K562 (cell line): ENCODE results near the gene B4GALT7. TPM values are rescaled to one million over a fixed set of nuclear protein-coding genes. Genes with fewer than 3 reads are reported as not detected.

Experiments
- ATAC-seq: fragments of 200-7000 bp; cut with Tn5 transposase; 3 replicates; pipeline ENCODE4 v1.9.1; 2020; ENCODE audit warnings: moderate library complexity
- BruUV-seq: library from RNA; stranded (reverse); fragments of 400-500 nt; replicated peaks from 2 replicates; lab custom pipeline; 2021; lab: Mats Ljungman, UMichigan
- CTCF ChIA-PET: fragments of 300-600 bp; formaldehyde crosslinking; extraction: SDS; loops from one replicate; lab custom pipeline; 2021; ENCODE audit warnings: low intra/inter-chr PET ratio; lab: Yijun Ruan, JAX
- POLR2A ChIA-PET: fragments of 300-600, 350-650 bp; sonication (Branson Sonifier 250); formaldehyde crosslinking; extraction: SDS; loops from one replicate; lab custom pipeline; 2021; ENCODE audit warnings: antibody characterized with exemption, inconsistent platforms; lab: Yijun Ruan, JAX
- DNase-seq, 4 experiments: peaks; one replicate each; pipeline versions ENCODE4 v3.0.0 to v3.0.0-alpha.2; 2011 to 2018; ENCODE audit warnings: low spot score in 3 of 4, mixed read lengths in 3 of 4; ENCODE audit errors: extremely low read depth in 1 of 4
- FAIRE-seq: peaks from 2 replicates; lab custom pipeline; 2011; peaks lifted over from hg19 to GRCh38; lab: Jason Lieb, UNC
- H2AFZ ChIP-seq: 2 replicates; pipeline ENCODE4 v1.6.0; 2011; ENCODE audit warnings: low read depth, low read length, control low read depth, inconsistent platforms
- H3K27ac ChIP-seq: fragments of 200-600 bp; 3 replicates; pipeline ENCODE4 v1.8.0; 2011; ENCODE audit warnings: low read depth, mild to moderate bottlenecking, control low read depth, inconsistent platforms, low read length, moderate library complexity, mixed read lengths; ENCODE audit errors: extremely low read depth
- H3K27me3 ChIP-seq, 2 experiments: fragments of 300-600 bp in 1 of 2; 2 replicates in 1 of 2; 3 replicates in 1 of 2; pipeline versions ENCODE4 v1.6.0 to v1.8.0; 2011; ENCODE audit warnings: inconsistent platforms in 2 of 2, low read length in 2 of 2, mild to moderate bottlenecking in 1 of 2, mixed read lengths in 1 of 2, moderate library complexity in 1 of 2; ENCODE audit not compliant: control insufficient read depth in 2 of 2, insufficient read depth in 2 of 2
- H3K36me3 ChIP-seq: fragments of 300-600 bp; 3 replicates; pipeline ENCODE4 v1.8.0; 2011; ENCODE audit warnings: mild to moderate bottlenecking, low read length, inconsistent platforms; ENCODE audit not compliant: control insufficient read depth, insufficient read depth
- H3K4me1 ChIP-seq, 2 experiments: fragments of 200-600 bp in 1 of 2; replicated peaks in 1 of 2; 2 replicates in 1 of 2; 3 replicates in 1 of 2; pipeline versions ENCODE4 v1.5.1 to v1.8.0; 2011; ENCODE audit warnings: inconsistent platforms in 2 of 2, low read length in 2 of 2, mild to moderate bottlenecking in 1 of 2, mixed read lengths in 1 of 2, moderate library complexity in 1 of 2; ENCODE audit not compliant: control insufficient read depth in 2 of 2, insufficient read depth in 2 of 2
- H3K4me2 ChIP-seq: 2 replicates; pipeline ENCODE4 v1.6.1; 2011; ENCODE audit warnings: low read length, control low read depth, inconsistent platforms, mixed read lengths; ENCODE audit not compliant: insufficient read depth
- H3K4me3 ChIP-seq: fragments of 200-600 bp; sonication (generic), shearing (Covaris generic); 2 replicates; pipeline ENCODE4 v1.5.1; 2016; ENCODE audit warnings: control low read depth, inconsistent platforms
- H3K79me2 ChIP-seq: fragments of 200-600 bp; 3 replicates; pipeline ENCODE4 v1.8.0; 2011; ENCODE audit warnings: low read length, inconsistent platforms; ENCODE audit not compliant: control insufficient read depth, insufficient read depth
- H3K9ac ChIP-seq, 2 experiments: 2 replicates each; pipeline versions ENCODE4 v1.6.0 to v1.6.1; 2011; ENCODE audit warnings: low read depth in 2 of 2, low read length in 2 of 2, control low read depth in 1 of 2, inconsistent platforms in 1 of 2, mild to moderate bottlenecking in 1 of 2, mixed read lengths in 1 of 2; ENCODE audit not compliant: insufficient read depth in 1 of 2
- H3K9me1 ChIP-seq: one replicate; pipeline ENCODE4 v1.6.0; 2011; ENCODE audit warnings: inconsistent platforms, mild to moderate bottlenecking, low read length, moderate library complexity; ENCODE audit not compliant: control insufficient read depth, insufficient read depth
- H3K9me3 ChIP-seq: replicated peaks from 2 replicates; pipeline ENCODE4 v1.5.1; 2011; ENCODE audit warnings: low read depth, low read length, inconsistent platforms; ENCODE audit not compliant: control insufficient read depth, insufficient read depth
- H4K20me1 ChIP-seq: replicated peaks from 2 replicates; pipeline ENCODE4 v1.6.1; 2011; ENCODE audit warnings: low read length, inconsistent platforms, mixed read lengths; ENCODE audit not compliant: control insufficient read depth, insufficient read depth
- RAD21 ChIP-seq, 2 experiments: fragments of 250-450 bp in 1 of 2; fragments of 450-650 bp in 1 of 2; sonication (Bioruptor Pico) in 1 of 2; formaldehyde crosslinking in 1 of 2; IDR thresholded peaks in 1 of 2; conservative IDR thresholded peaks in 1 of 2; 2 replicates each; pipeline versions ENCODE4 v1.4.0 to v1.8.0; 2020 to 2022; ENCODE audit warnings: mild to moderate bottlenecking in 2 of 2, moderate library complexity in 1 of 2
- ZFP30 ChIP-seq: fragments of 250-450 bp; sonication (Bioruptor Pico); IDR thresholded peaks from 2 replicates; pipeline ENCODE4 v1.8.0; 2022; ENCODE audit warnings: moderate library complexity, mild to moderate bottlenecking, inconsistent platforms, borderline replicate concordance
- ZNF551 ChIP-seq: fragments of 250-450 bp; sonication (Bioruptor Pico); IDR thresholded peaks from 2 replicates; pipeline ENCODE4 v1.5.0; 2021; ENCODE audit warnings: mild to moderate bottlenecking, moderate library complexity
- WGBS: fragments of 100-300 bp; shearing (Covaris generic); methylation state at CpG from one replicate; pipeline ENCODE4 v1.1.6; 2016; ENCODE audit warnings: low coverage, mixed read lengths; ENCODE audit not compliant: insufficient coverage; ENCODE audit errors: missing lambda C conversion rate; 5-methylcytosine and 5-hydroxymethylcytosine counted together
- in situ Hi-C: fragments of 300-500 bp; cut with MboI; formaldehyde crosslinking; loops from 4 replicates; pipeline ENCODE4 v1.15.0; 2018; ENCODE audit warnings: inconsistent platforms, mixed read lengths
- intact Hi-C: fragments of 100-400 bp; cut with micrococcal nuclease; formaldehyde crosslinking; loops from 2 replicates; pipeline ENCODE4 v1.14.2; 2022
- polyA plus RNA-seq, 8 experiments: library from polyadenylated mRNA; depleted of rRNA in 4 of 8; stranded (reverse) in 5 of 8; unstranded in 3 of 8; fragments of >200 nt; fragmentation: Nextera tagmentation in 2 of 8; fragmentation: Illumina TruSeq in 1 of 8; extraction: Ambion mirVana in 2 of 8; extraction: Trizol in 1 of 8; gene quantifications; 2 replicates each; pipeline versions ENCODE4 v1.2.1 to v1.2.3, GENCODE V29; 2011 to 2014; ENCODE audit warnings: inconsistent platforms in 1 of 8, missing spikeins in 1 of 8
- total RNA-seq, 7 experiments: library from RNA; depleted of rRNA in 6 of 7; stranded (reverse); fragments of >200 nt in 6 of 7; fragmentation: Illumina TruSeq in 2 of 7; extraction: Trizol in 2 of 7; gene quantifications; 2 replicates each; pipeline versions ENCODE4 v1.2.1 to v1.2.3, GENCODE V29; 2011 to 2021; ENCODE audit warnings: low replicate concordance in 1 of 7
- TF ChIP-seq, protein P1 (sequence below), 3 experiments: IDR thresholded peaks in 2 of 3; conservative IDR thresholded peaks in 1 of 3; 2 replicates each; pipeline ENCODE4 v1.5.1; 2011 to 2012; ENCODE audit warnings: low read length in 3 of 3, mild to moderate bottlenecking in 3 of 3, control low read depth in 2 of 3, improper control_type of control experiment in 1 of 3, inconsistent platforms in 1 of 3, low read depth in 1 of 3, mixed read lengths in 1 of 3, moderate library complexity in 1 of 3; ENCODE audit not compliant: insufficient read depth in 2 of 3
- TF ChIP-seq, protein P2 (sequence below): sonication (generic); formaldehyde crosslinking; IDR thresholded peaks from 2 replicates; pipeline ENCODE4 v1.8.1; 2023; ENCODE audit warnings: mild to moderate bottlenecking, missing genetic modification reagents

The B4GALT7 gene
- total and polyA plus RNA-seq, 9 of the 15 experiments (the other 6 are each of a cell fraction or from before 2014, with no cell fraction given) = 0.34 to 17.7 (median 9.1) TPM

DNA sequence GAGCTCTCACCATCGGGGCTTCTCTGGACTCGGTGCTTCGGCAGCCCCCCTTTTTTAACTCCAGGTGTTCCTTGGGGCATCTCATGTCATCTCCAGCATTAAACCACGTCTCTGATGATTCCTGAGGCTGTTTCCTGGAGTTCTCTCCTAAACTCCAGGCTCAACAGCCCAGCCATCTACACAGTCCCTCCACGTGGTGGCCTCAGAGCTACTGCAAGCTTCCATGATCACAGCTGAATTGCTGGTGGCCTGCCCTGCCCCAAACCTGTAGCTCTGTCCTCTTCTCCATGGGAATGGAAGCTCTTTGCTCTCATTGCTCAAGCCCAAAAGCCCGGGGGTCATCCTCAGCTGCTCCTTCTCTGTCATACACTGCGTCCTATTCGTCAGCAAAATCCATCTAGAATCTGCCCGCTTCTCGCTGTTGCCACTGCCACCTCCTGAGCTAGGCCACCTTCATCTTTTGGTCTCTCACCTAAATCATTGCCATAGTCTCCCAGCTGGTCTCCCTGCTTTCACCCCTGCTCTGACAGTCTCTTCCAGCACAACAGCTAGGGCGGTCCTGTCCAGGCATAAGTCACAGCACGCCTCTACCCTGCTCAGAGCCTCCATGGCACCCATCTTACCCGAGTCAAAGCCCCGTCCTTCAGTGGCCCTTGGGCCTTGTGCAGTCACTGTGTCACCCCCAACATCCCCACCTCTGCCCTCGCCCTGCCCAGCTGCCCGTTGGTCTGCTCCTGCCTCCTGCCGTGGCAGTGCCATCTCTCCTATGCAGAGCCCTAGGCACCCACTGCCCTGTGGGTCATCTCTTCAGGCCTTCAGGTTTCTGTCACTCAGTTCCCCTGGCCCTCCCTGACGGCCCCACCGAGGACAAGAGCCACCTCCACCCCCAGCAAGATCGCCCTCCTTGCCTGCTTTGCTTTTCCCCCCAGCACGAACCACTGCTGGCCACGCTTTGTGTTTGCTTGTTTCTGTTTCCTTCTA is 6.4 kb downstream of the B4GALT7 start:
- Histone ChIP-seq H3K4me2 (no peak overlapping the region), H3K36me3 (peaks cover 9% of the 10 kb centered on the region; the same call in 1 of the 3 replicates), H4K20me1 (0 out of 2 replicates have a peak, but pooled peaks cover 10% of the 10 kb centered on the region), H3K4me1 (peaks cover 0 to 47% of the 10 kb centered on the region in 2 experiments; a peak in 4 of 5 replicates), H3K27ac (no peak overlapping the region), H3K9me1 (no peaks in the 10 kb centered on the region), H3K79me2 (peaks cover 1% of the 10 kb centered on the region; the same call in 1 of the 3 replicates), H3K27me3 (no peaks in the 10 kb centered on the region), H3K9me3 (no peaks in the 10 kb centered on the region), H2AFZ (no peak overlapping the region), H3K9ac (peak overlapping the region in 1 of 2 experiments; percentile 35; a peak in 1 of 4 replicates), H3K4me3 (no peak overlapping the region)
- CTCF ChIA-PET = no interaction called here
- in situ Hi-C loops = loop anchor here (25.0 kb wide), 1 partner anchor 456 kb away; no protein-coding TSS in a partner anchor
- POLR2A ChIA-PET = interaction anchor here (1.1 to 1.6 kb wide), 2 partner anchors 9 to 14 kb away, joined by 3 to 6 read pairs; partner anchors contain the start of gene TMED9
- WGBS = 64% methylated on average over 22 of the region's 22 CpGs
- ATAC-seq (0 out of 3 replicates have a peak, but pooled peaks have one; percentile 14), DNase-seq (no peak), FAIRE-seq (peak; percentile 55)
- no TSS peak for BruUV-seq
- intact Hi-C loops = no loop called here
- TF ChIP-seq ZFP30 (CRISPR knock-in tag) (no peak), RAD21 (CRISPR knock-in tag; conservative IDR thresholded peaks at IDR 0.05 in 1 of 2, IDR thresholded peaks at IDR 0.05 in 1 of 2) (peak in 1 of 2 experiments; percentile 23; a peak in 1 of 4 replicates), ZNF551 (CRISPR knock-in tag) (no peak)
- TF ChIP-seq, protein P1, sequence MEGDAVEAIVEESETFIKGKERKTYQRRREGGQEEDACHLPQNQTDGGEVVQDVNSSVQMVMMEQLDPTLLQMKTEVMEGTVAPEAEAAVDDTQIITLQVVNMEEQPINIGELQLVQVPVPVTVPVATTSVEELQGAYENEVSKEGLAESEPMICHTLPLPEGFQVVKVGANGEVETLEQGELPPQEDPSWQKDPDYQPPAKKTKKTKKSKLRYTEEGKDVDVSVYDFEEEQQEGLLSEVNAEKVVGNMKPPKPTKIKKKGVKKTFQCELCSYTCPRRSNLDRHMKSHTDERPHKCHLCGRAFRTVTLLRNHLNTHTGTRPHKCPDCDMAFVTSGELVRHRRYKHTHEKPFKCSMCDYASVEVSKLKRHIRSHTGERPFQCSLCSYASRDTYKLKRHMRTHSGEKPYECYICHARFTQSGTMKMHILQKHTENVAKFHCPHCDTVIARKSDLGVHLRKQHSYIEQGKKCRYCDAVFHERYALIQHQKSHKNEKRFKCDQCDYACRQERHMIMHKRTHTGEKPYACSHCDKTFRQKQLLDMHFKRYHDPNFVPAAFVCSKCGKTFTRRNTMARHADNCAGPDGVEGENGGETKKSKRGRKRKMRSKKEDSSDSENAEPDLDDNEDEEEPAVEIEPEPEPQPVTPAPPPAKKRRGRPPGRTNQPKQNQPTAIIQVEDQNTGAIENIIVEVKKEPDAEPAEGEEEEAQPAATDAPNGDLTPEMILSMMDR (IDR thresholded peaks at IDR 0.05 in 2 of 3, conservative IDR thresholded peaks at IDR 0.05 in 1 of 3; ENCODE audit: insufficient read depth in 2 of 3, low read depth in 1 of 3, low read length in 3 of 3) = peak in 2 of 3 experiments; percentile 12 to 20; a peak in 2 of 6 replicates
- TF ChIP-seq, protein P2, sequence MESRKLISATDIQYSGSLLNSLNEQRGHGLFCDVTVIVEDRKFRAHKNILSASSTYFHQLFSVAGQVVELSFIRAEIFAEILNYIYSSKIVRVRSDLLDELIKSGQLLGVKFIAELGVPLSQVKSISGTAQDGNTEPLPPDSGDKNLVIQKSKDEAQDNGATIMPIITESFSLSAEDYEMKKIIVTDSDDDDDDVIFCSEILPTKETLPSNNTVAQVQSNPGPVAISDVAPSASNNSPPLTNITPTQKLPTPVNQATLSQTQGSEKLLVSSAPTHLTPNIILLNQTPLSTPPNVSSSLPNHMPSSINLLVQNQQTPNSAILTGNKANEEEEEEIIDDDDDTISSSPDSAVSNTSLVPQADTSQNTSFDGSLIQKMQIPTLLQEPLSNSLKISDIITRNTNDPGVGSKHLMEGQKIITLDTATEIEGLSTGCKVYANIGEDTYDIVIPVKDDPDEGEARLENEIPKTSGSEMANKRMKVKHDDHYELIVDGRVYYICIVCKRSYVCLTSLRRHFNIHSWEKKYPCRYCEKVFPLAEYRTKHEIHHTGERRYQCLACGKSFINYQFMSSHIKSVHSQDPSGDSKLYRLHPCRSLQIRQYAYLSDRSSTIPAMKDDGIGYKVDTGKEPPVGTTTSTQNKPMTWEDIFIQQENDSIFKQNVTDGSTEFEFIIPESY (CRISPR knock-in tag) = no peak
